RWPE2 (cell line): ENCODE data around the gene ITK.

ENCODE experiments used
- ATAC-seq: fragments of 200-7000 bp; cut with Tn5 transposase; 3 replicates; pipeline ENCODE4 v1.9.1; 2021; ENCODE audit warnings: low read depth
- DNase-seq: peaks from one replicate; pipeline ENCODE4 v3.0.0-alpha.2; 2020; ENCODE audit warnings: low spot score
- H3K27ac ChIP-seq: fragments of 450-650 bp; 2 replicates; pipeline ENCODE4 v1.5.1; 2017; ENCODE audit warnings: mild to moderate bottlenecking; ENCODE audit not compliant: poor library complexity, severe bottlenecking
- H3K27me3 ChIP-seq: fragments of 250-450 bp; sonication (Bioruptor Pico); 2 replicates; pipeline ENCODE4 v1.5.1; 2021; ENCODE audit warnings: mild to moderate bottlenecking, moderate library complexity; ENCODE audit not compliant: insufficient read depth, poor library complexity, severe bottlenecking
- H3K36me3 ChIP-seq: fragments of 250-450 bp; sonication (Bioruptor Pico); 2 replicates; pipeline ENCODE4 v1.5.1; 2020; ENCODE audit warnings: low read depth, mild to moderate bottlenecking, moderate library complexity
- H3K4me1 ChIP-seq: fragments of 250-450 bp; sonication (Bioruptor Pico); 2 replicates; pipeline ENCODE4 v1.5.1; 2021; ENCODE audit warnings: mild to moderate bottlenecking, moderate library complexity; ENCODE audit not compliant: insufficient read depth, poor library complexity, severe bottlenecking
- H3K4me3 ChIP-seq: fragments of 250-450 bp; sonication (Bioruptor Pico); 2 replicates; pipeline ENCODE4 v1.5.1; 2021; ENCODE audit warnings: mild to moderate bottlenecking, moderate library complexity; ENCODE audit not compliant: severe bottlenecking
- H3K9me3 ChIP-seq: fragments of 250-450 bp; sonication (Bioruptor Pico); 2 replicates; pipeline ENCODE4 v1.5.1; 2021; ENCODE audit warnings: mild to moderate bottlenecking, moderate library complexity; ENCODE audit not compliant: severe bottlenecking
- CTCF ChIP-seq: fragments of 450-650 bp; IDR thresholded peaks from one replicate; pipeline ENCODE4 v1.5.1; 2017; ENCODE audit warnings: mild to moderate bottlenecking, moderate library complexity; ENCODE audit not compliant: poor library complexity, severe bottlenecking

Gene ITK

GRCh38 chr5:157162919-157163510 lies 17.6 kb upstream of the ITK start:
- H3K9me3 ChIP-seq, result no peaks in the 10 kb centered on the region
- ATAC-seq (no peak), DNase-seq (no peak)
- no peaks in the 10 kb centered on the region for H3K4me1 ChIP-seq
- no peaks in the 10 kb centered on the region for H3K36me3 ChIP-seq
- no peak overlapping the region for H3K27ac ChIP-seq
- H3K27me3 ChIP-seq, result no peaks in the 10 kb centered on the region
- no peak for TF ChIP-seq CTCF
- H3K4me3 ChIP-seq, result no peak overlapping the region

- DNase-seq (no peak), ATAC-seq (no peak)
- Histone ChIP-seq H3K4me3 (no peak overlapping the region), H3K27ac (no peak overlapping the region), H3K36me3 (no peaks in the 10 kb centered on the region), H3K9me3 (no peaks in the 10 kb centered on the region), H3K4me1 (no peaks in the 10 kb centered on the region), H3K27me3 (no peaks in the 10 kb centered on the region)
- TF ChIP-seq CTCF, result no peak
Measured at GRCh38 chr5:157164521-157164920, 16.1 kb upstream of the ITK start.

GRCh38 chr5:157165261-157165660 lies 15.4 kb upstream of the ITK start:
- no peak for DNase-seq
- no peak for ATAC-seq
- no peaks in the 10 kb centered on the region for H3K4me1 ChIP-seq
- H3K4me3 ChIP-seq, result no peak overlapping the region
- no peaks in the 10 kb centered on the region for H3K27me3 ChIP-seq
- TF ChIP-seq CTCF, result no peak
- no peaks in the 10 kb centered on the region for H3K36me3 ChIP-seq
- no peak overlapping the region for H3K27ac ChIP-seq
- H3K9me3 ChIP-seq, result no peaks in the 10 kb centered on the region

- Histone ChIP-seq H3K27ac (no peak overlapping the region), H3K36me3 (no peaks in the 10 kb centered on the region), H3K9me3 (no peaks in the 10 kb centered on the region), H3K4me1 (no peaks in the 10 kb centered on the region), H3K27me3 (no peaks in the 10 kb centered on the region), H3K4me3 (no peak overlapping the region)
- DNase-seq (no peak), ATAC-seq (no peak)
- TF ChIP-seq CTCF, result no peak
Measured at GRCh38 chr5:157165668-157166067, 15.0 kb upstream of the ITK start.

GRCh38 chr5:157166214-157167213 lies 14.1 kb upstream of the ITK start, which contains the start of gene GARIN3:
GARIN3 (minus strand) TSS chr5:157166264; CDS start chr5:157166168, 96 bp downstream.
- no peak within 1 kb of the TSS for H3K27ac ChIP-seq
- TF ChIP-seq CTCF, result no peak
- ATAC-seq, result no peak
- H3K36me3 ChIP-seq, result no peaks in the 10 kb centered on the region
- H3K9me3 ChIP-seq, result no peaks in the 10 kb centered on the region
- no peak within 1 kb of the TSS for H3K4me3 ChIP-seq
- H3K4me1 ChIP-seq, result no peaks in the 10 kb centered on the region
- DNase-seq, result no peak
- no peaks in the 10 kb centered on the region for H3K27me3 ChIP-seq
